C4-2B (cell line): Measurements from ENCODE around the gene PSG2.
"Not testable (repeated sequence)": the region's sequence is repeated elsewhere in the genome, so short reads cannot be mapped to it uniquely, and the experiment has no call there.

Source experiments
- ZFX ChIP-seq: fragments of 450-650 bp; IDR thresholded peaks from 2 replicates; pipeline ENCODE4 v1.6.1; 2017
- TF ChIP-seq, protein P1 (sequence below): fragments of 450-650 bp; conservative IDR thresholded peaks from 2 replicates; pipeline ENCODE4 v1.5.1; 2017; ENCODE audit warnings: mild to moderate bottlenecking

GRCh38 chr19:43104215-43104850 lies 21.8 kb upstream of the PSG2 start:
- TF ChIP-seq, protein P1, sequence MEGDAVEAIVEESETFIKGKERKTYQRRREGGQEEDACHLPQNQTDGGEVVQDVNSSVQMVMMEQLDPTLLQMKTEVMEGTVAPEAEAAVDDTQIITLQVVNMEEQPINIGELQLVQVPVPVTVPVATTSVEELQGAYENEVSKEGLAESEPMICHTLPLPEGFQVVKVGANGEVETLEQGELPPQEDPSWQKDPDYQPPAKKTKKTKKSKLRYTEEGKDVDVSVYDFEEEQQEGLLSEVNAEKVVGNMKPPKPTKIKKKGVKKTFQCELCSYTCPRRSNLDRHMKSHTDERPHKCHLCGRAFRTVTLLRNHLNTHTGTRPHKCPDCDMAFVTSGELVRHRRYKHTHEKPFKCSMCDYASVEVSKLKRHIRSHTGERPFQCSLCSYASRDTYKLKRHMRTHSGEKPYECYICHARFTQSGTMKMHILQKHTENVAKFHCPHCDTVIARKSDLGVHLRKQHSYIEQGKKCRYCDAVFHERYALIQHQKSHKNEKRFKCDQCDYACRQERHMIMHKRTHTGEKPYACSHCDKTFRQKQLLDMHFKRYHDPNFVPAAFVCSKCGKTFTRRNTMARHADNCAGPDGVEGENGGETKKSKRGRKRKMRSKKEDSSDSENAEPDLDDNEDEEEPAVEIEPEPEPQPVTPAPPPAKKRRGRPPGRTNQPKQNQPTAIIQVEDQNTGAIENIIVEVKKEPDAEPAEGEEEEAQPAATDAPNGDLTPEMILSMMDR: peak; percentile 33
- TF ChIP-seq ZFX: not testable (repeated sequence)
